ENCODE results near the gene ZNFX1.

DNA sequence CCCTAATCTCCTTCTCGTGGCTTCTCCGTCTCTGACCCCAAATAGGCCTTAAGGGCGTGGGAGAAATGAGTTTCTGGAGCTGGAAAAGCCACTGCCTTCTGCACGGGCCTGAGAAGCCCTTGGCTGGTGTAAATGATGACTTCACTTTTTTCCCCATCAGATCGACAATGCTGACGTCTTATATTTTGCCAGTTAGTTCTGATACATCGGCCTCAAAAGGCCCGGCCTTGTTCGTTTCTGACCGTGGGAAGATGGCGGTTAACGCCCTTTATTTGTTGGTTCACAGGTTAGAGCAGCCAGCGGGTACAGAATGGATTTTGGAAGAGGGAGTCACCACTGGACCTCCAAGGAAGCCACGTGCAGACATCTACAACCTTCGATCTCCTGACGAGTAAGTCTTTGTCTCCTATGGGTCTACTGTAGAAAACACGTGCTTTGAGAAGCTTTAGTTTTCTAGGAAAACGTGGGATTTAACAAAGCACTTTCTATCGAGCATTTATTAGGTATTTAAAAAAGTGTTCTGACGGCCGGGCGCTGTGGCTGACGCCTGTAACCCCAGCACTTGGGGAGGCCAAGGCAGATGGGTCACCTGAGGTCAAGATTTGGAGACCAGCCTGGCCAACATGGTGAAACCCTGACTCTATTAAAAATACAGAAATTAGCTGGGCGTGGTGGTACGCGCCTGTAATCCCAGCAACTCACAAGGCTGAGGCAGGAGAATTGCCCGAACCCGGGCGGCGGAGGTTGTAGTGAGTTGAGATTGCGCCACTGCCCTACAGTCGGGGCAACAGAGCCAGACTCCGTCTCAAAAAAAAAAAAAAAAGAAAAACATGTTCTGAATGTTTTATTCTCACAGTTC, 1.2 kb upstream of the ZNFX1 start:
- no peak for TF ChIP-seq EZH2phosphoT487 (IDR thresholded peaks at IDR 0.05; ENCODE audit: borderline replicate concordance)
- TF ChIP-seq, protein P1, sequence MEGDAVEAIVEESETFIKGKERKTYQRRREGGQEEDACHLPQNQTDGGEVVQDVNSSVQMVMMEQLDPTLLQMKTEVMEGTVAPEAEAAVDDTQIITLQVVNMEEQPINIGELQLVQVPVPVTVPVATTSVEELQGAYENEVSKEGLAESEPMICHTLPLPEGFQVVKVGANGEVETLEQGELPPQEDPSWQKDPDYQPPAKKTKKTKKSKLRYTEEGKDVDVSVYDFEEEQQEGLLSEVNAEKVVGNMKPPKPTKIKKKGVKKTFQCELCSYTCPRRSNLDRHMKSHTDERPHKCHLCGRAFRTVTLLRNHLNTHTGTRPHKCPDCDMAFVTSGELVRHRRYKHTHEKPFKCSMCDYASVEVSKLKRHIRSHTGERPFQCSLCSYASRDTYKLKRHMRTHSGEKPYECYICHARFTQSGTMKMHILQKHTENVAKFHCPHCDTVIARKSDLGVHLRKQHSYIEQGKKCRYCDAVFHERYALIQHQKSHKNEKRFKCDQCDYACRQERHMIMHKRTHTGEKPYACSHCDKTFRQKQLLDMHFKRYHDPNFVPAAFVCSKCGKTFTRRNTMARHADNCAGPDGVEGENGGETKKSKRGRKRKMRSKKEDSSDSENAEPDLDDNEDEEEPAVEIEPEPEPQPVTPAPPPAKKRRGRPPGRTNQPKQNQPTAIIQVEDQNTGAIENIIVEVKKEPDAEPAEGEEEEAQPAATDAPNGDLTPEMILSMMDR (conservative IDR thresholded peaks at IDR 0.05; ENCODE audit: low read length) = no peak

Measured in Loucy (cell line).